Breast epithelium (tissue), 4 donors: Measurements from ENCODE around the gene DOCK9. TPM values are rescaled to one million over a fixed set of nuclear protein-coding genes. Genes with fewer than 3 reads are reported as not detected.

Experiments
- DNase-seq, 2 donors: peaks; one replicate each; pipeline ENCODE4 v3.0.0-alpha.2; 2019; ENCODE audit warnings: low spot score in 2 of 2
- H3K27ac ChIP-seq, 2 donors: fragments of 200-600 bp; sonication (generic) in 1 of 2; one replicate each; pipeline ENCODE4 v1.5.1; 2016 to 2019; ENCODE audit warnings: mild to moderate bottlenecking in 1 of 2
- H3K27me3 ChIP-seq, 2 donors: fragments of 200-600 bp; sonication (generic) in 1 of 2; one replicate each; pipeline versions ENCODE4 v1.5.1 to v1.6.0; 2017 to 2019; ENCODE audit warnings: control low read depth in 1 of 2, mild to moderate bottlenecking in 1 of 2
- H3K36me3 ChIP-seq: fragments of 200-600 bp; one replicate; pipeline ENCODE4 v1.5.1; 2019
- H3K4me1 ChIP-seq, 2 donors: fragments of 200-600 bp; sonication (generic); one replicate each; pipeline ENCODE4 v1.5.1; 2016 to 2019; ENCODE audit warnings: control low read depth in 1 of 2
- H3K4me3 ChIP-seq, 3 donors: fragments of 200-600 bp; sonication (generic); 1 replicate in 2 of 3; 2 replicates in 1 of 3; pipeline ENCODE4 v1.5.1; 2016 to 2019; ENCODE audit warnings: mild to moderate bottlenecking in 3 of 3, moderate library complexity in 2 of 3
- H3K9me3 ChIP-seq, 2 donors: fragments of 200-600 bp; sonication (generic) in 1 of 2; one replicate each; pipeline ENCODE4 v1.5.1; 2016 to 2019; ENCODE audit warnings: control low read depth in 1 of 2
- POLR2A ChIP-seq: fragments of 450-650 bp; IDR thresholded peaks from one replicate; pipeline ENCODE4 v1.6.1; 2016; ENCODE audit warnings: antibody characterized with exemption, mild to moderate bottlenecking, moderate library complexity
- POLR2AphosphoS5 ChIP-seq, 3 donors: sonication (generic); formaldehyde crosslinking; IDR thresholded peaks; one replicate each; pipeline ENCODE4 v1.6.1; 2017; ENCODE audit warnings: antibody characterized with exemption in 3 of 3
- intact Hi-C: fragments of 100-400 bp; cut with DNase I; formaldehyde crosslinking; loops from one replicate; pipeline ENCODE4 v1.15.1; 2023; ENCODE audit warnings: low total_unique reads
- total RNA-seq, 3 donors: library from RNA; depleted of rRNA; stranded (reverse); fragments of >200 nt; gene quantifications; one replicate each; pipeline ENCODE4 v1.1.0, GENCODE V29; 2016
- TF ChIP-seq, protein P1 (sequence below), 3 donors: fragments of 450-650 bp; IDR thresholded peaks; one replicate each; pipeline ENCODE4 v1.5.1; 2016 to 2017; ENCODE audit warnings: antibody characterized with exemption in 3 of 3, mild to moderate bottlenecking in 3 of 3, moderate library complexity in 3 of 3

DOCK9 gene
- total RNA-seq, 3 donors from 2014 or later: 85.5 to 155 (median 92.2) TPM

DNA sequence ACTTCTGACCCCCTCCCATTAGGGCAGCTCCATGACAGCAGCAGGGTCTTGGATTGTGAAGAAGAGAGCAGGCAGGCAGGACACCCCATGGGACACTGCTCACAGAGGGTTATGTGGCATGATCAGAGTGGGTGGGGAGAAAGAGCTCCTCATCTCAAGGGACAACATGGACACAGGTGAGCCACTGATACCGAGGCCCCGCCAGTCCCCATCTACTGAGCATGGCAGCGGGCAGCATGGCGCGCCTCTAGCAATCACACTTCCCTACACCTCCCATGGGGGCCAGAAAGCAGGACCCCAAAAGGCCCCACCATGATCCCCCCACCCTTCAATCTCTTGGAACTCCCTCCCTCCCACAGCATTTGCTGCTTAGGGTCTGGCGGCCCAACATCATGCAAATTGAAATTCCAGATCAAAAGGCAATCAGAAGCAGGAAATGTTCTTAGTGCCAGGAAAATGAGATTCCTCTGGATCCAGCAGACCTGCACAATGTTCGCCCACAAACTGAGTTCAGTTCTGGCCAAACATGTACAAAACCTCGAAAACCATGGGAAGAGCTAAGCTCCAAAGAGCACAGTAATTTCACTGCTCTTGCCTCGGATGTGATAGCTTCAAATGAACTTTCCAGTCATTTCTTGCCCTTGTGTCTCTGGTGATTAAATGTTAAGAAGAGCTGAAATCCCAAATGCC lies 14.8 kb downstream of the DOCK9 start:
- TF ChIP-seq, protein P1, sequence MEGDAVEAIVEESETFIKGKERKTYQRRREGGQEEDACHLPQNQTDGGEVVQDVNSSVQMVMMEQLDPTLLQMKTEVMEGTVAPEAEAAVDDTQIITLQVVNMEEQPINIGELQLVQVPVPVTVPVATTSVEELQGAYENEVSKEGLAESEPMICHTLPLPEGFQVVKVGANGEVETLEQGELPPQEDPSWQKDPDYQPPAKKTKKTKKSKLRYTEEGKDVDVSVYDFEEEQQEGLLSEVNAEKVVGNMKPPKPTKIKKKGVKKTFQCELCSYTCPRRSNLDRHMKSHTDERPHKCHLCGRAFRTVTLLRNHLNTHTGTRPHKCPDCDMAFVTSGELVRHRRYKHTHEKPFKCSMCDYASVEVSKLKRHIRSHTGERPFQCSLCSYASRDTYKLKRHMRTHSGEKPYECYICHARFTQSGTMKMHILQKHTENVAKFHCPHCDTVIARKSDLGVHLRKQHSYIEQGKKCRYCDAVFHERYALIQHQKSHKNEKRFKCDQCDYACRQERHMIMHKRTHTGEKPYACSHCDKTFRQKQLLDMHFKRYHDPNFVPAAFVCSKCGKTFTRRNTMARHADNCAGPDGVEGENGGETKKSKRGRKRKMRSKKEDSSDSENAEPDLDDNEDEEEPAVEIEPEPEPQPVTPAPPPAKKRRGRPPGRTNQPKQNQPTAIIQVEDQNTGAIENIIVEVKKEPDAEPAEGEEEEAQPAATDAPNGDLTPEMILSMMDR (IDR thresholded peaks at IDR 0.05): no peak
- no peak for TF ChIP-seq POLR2AphosphoS5 (IDR thresholded peaks at IDR 0.05)
- no peak for TF ChIP-seq POLR2A
- H3K4me3 ChIP-seq: no peak overlapping the region
- DNase-seq: no peak
- no peaks in the 10 kb centered on the region for H3K27me3 ChIP-seq
- intact Hi-C loops: no loop called here
- H3K9me3 ChIP-seq: no peaks in the 10 kb centered on the region
- no peaks in the 10 kb centered on the region for H3K36me3 ChIP-seq
- H3K27ac ChIP-seq: peak overlapping the region in 1 of 2 donors; percentile 74
- no peaks in the 10 kb centered on the region for H3K4me1 ChIP-seq

DNA sequence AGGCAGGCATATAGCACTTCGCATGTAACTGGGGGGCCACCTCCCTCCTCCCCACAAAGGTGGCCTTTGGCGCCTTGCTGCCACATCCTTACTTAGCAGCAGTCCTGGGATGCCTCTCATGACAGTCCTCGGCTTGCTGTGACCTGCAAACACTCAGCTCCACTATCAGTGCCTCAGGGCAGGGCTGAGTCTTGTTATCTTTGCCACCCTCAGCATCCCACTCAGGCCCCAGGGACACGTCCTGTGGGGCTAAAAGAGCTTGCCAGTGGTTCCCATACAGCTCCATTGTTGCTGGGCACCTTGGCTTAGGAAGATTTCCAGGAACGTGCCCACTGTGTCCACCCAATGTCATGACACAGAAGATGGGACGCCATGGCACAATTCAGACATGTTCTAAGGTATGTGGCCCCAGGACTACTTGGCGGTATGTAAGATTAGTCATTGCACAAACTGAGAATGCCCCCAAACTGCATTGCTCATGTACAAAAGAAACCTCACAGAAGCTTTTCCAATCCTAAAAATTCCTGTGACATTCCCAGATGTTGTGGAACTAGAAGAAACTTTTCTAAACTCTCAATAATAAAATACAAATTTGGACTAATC lies 16.3 kb downstream of the DOCK9 start:
- no peaks in the 10 kb centered on the region for H3K27me3 ChIP-seq
- TF ChIP-seq POLR2AphosphoS5 (IDR thresholded peaks at IDR 0.05) (no peak), POLR2A (no peak)
- TF ChIP-seq, protein P1 (IDR thresholded peaks at IDR 0.05): no peak
- DNase-seq: no peak
- H3K9me3 ChIP-seq: no peaks in the 10 kb centered on the region
- H3K4me1 ChIP-seq: no peaks in the 10 kb centered on the region
- intact Hi-C loops: no loop called here
- H3K4me3 ChIP-seq: no peak overlapping the region
- H3K36me3 ChIP-seq: no peaks in the 10 kb centered on the region
- H3K27ac ChIP-seq: peak overlapping the region in 1 of 2 donors; percentile 68

DNA sequence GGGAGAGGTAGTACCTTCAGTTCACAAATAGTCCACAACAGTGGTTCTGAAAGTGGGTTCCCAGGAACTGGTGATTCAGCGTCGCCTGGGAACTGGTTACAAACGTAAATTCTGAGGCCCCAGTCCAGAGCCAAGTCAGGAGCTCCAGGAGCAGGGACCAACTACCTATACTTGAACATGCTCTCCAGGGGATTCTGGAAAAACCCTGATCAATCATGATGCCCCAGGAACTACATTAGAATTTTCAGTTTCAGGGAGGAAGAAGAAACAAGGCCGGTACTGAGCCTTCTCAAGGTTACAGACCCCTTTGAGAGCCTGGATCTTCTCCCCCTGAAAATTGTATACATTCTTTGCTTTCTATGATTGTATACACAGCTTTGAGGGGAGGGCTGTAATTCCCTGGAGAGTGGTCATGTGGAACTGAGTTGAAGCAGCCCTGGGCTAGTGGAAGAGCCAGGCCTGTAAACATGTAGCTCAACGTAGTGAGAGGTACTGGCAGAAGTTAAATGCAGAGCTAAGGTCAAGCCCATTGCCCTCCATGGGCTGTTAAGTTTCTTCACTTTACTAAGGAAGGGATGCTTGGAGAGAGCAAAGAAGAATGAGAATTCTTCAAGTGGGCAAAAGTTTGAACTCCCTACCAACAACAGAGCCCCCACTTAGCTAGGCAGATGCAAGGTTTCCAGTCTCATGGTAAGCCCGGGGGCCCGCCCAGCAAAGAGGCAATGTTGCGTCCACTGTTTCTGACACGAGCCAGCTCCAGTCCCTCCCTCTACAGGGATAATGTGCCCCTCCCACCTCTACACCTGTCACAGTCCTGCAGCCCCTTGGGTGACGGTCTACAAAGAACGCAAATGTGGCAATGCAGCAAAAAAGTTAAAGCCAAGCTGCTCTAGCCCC lies 17.0 kb downstream of the DOCK9 start:
- H3K4me3 ChIP-seq: no peak overlapping the region
- TF ChIP-seq POLR2A: no peak
- TF ChIP-seq POLR2AphosphoS5 (IDR thresholded peaks at IDR 0.05): no peak
- TF ChIP-seq, protein P1 (IDR thresholded peaks at IDR 0.05): no peak
- intact Hi-C loops: no loop called here
- H3K9me3 ChIP-seq: no peaks in the 10 kb centered on the region
- DNase-seq: no peak
- no peaks in the 10 kb centered on the region for H3K4me1 ChIP-seq
- H3K27me3 ChIP-seq: no peaks in the 10 kb centered on the region
- peak overlapping the region; percentile 23 to 68 for H3K27ac ChIP-seq
- no peaks in the 10 kb centered on the region for H3K36me3 ChIP-seq

DNA sequence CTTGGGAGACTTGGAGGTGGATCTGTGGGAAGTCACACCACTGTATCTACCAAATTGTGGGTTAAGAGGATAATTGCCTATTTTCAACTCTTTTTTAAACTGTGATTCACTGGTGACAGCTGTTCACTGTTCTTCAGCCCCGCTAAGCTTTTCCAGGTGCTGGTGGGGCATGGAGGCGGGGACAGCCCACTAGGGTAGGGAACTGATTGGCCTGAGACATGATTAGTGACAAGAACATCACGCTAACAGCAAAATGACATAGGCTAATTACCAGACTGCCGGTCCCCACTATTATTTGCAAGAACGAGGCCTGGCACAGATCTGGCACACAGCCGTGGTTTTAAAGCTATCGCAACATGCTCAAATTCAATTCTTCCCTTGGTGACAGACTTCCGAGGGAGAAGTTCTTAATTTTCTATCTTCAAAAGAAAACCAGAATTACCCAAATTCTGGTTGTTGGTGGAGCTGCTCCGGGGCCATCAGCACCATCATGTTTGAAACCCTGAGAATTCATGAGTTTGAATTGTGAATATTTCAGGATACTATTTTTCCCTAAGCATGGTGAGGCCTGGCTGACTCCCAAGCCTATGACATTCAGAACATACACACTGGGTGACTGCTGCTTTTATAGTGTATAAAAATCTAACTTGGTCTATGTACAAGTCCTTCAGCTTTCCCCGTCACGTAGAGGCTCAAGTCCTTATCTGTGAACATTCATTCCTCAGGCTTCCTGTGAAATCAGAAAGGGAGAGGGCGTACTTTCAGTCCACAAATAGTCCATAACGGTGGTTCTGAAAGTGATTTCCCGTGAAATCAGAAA lies 17.9 kb downstream of the DOCK9 start:
- intact Hi-C loops: no loop called here
- no peak for TF ChIP-seq POLR2AphosphoS5 (IDR thresholded peaks at IDR 0.05)
- TF ChIP-seq, protein P1 (IDR thresholded peaks at IDR 0.05): no peak
- no peak for TF ChIP-seq POLR2A
- Histone ChIP-seq H3K4me1 (no peaks in the 10 kb centered on the region), H3K27me3 (no peaks in the 10 kb centered on the region), H3K4me3 (no peak overlapping the region), H3K27ac (peak overlapping the region; percentile 23 to 68), H3K9me3 (no peaks in the 10 kb centered on the region), H3K36me3 (no peaks in the 10 kb centered on the region)
- DNase-seq: no peak
